ENCODE measurements around the gene SMIM5. TPM values are rescaled to one million over a fixed set of nuclear protein-coding genes. Genes with fewer than 3 reads are reported as not detected.

The SMIM5 gene
- total RNA-seq, 2 experiments from 2014 or later = 0.06 TPM; not detected in 1

DNA sequence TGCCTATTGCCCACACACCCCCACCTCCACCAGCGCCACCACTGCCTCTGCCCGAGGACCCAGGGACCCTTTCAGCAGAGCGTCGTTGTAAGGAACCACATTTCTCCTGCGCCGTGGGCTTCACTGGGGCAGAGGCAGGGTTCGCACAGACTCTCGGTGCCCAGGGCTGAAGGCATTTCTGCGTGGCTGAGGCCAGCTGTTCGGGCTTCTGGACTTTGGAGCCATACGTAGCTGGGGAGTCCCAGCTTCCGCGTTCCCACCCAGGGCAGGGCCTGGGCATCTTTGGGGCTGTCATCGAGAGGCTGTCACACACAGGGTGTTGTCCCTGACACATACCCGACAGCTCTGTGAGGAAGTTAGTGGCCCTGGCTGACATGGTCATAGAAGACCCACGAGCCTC is 16.0 kb upstream of the SMIM5 start:
- no peaks in the 10 kb centered on the region for H3K4me1 ChIP-seq (ENCODE audit: insufficient read depth, low read length, poor library complexity, severe bottlenecking)
- H3K4me3 ChIP-seq (ENCODE audit: low read depth, low read length, poor library complexity, severe bottlenecking) = no peak overlapping the region
- intact Hi-C loops (cut with micrococcal nuclease; ENCODE audit: unreplicated experiment) = no loop called here
- no peaks in the 10 kb centered on the region for H3K9me3 ChIP-seq (ENCODE audit: low read length)
- ChIA-PET CTCF (ENCODE audit: unreplicated experiment) (interaction anchor here (0.6 to 1.0 kb wide), 2 partner anchors 130 to 145 kb away, joined by 5 to 16 read pairs; no protein-coding TSS in a partner anchor), POLR2A (interaction anchor here (1.0 kb wide), 1 partner anchor 163 kb away, joined by 4 read pairs; a partner anchor contains a TSS)
- no peaks in the 10 kb centered on the region for H4K20me1 ChIP-seq (ENCODE audit: insufficient read depth, low read length)
- BruUV-seq (replicated peaks) = no TSS peak
- H3K79me2 ChIP-seq (ENCODE audit: insufficient read depth, low read depth, low read length) = no peaks in the 10 kb centered on the region
- H3K4me2 ChIP-seq (ENCODE audit: low read length) = no peak overlapping the region
- H3K9me2 ChIP-seq (ENCODE audit: insufficient read depth, low read length) = no peaks in the 10 kb centered on the region
- TF ChIP-seq, protein P1, sequence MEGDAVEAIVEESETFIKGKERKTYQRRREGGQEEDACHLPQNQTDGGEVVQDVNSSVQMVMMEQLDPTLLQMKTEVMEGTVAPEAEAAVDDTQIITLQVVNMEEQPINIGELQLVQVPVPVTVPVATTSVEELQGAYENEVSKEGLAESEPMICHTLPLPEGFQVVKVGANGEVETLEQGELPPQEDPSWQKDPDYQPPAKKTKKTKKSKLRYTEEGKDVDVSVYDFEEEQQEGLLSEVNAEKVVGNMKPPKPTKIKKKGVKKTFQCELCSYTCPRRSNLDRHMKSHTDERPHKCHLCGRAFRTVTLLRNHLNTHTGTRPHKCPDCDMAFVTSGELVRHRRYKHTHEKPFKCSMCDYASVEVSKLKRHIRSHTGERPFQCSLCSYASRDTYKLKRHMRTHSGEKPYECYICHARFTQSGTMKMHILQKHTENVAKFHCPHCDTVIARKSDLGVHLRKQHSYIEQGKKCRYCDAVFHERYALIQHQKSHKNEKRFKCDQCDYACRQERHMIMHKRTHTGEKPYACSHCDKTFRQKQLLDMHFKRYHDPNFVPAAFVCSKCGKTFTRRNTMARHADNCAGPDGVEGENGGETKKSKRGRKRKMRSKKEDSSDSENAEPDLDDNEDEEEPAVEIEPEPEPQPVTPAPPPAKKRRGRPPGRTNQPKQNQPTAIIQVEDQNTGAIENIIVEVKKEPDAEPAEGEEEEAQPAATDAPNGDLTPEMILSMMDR (conservative IDR thresholded peaks at IDR 0.05; ENCODE audit: low read length) = no peak
- no peak for TF ChIP-seq EZH2phosphoT487 (IDR thresholded peaks at IDR 0.05; ENCODE audit: borderline replicate concordance, low read depth, low read length)
- no peak overlapping the region for H3K27ac ChIP-seq (ENCODE audit: low read depth, low read length, poor library complexity, severe bottlenecking)
- H3K36me3 ChIP-seq (ENCODE audit: insufficient read depth, low read length) = no peaks in the 10 kb centered on the region
- no peak for DNase-seq (ENCODE audit: low spot score)
- H2AFZ ChIP-seq (ENCODE audit: low read length) = no peak overlapping the region

DNA sequence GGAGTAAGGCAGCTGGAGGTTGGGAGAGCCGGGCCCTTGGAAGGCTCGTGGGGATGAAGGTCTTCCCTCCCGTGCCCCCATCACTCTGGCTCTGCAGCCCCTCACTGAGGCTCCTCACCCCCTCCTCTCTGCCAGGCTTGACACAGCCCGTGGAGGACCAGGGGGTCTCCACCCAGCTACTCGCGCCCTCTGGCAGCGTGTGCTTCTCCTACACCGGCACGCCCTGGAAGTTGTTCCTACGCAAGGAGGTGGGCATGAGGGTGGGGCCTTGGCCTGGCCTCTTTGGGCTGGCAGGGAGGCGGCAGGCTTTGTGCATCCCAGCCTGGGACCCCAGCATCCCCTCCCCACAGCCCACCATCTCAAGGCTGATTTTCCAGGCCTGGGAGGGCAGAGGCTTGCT is 15.6 kb upstream of the SMIM5 start:
- Histone ChIP-seq H3K79me2 (ENCODE audit: insufficient read depth, low read depth, low read length) (no peaks in the 10 kb centered on the region), H3K36me3 (ENCODE audit: insufficient read depth, low read length) (no peaks in the 10 kb centered on the region), H3K27ac (ENCODE audit: low read depth, low read length, poor library complexity, severe bottlenecking) (no peak overlapping the region), H3K4me3 (ENCODE audit: low read depth, low read length, poor library complexity, severe bottlenecking) (no peak overlapping the region), H4K20me1 (ENCODE audit: insufficient read depth, low read length) (no peaks in the 10 kb centered on the region), H3K9me2 (ENCODE audit: insufficient read depth, low read length) (no peaks in the 10 kb centered on the region), H2AFZ (ENCODE audit: low read length) (no peak overlapping the region), H3K4me1 (ENCODE audit: insufficient read depth, low read length, poor library complexity, severe bottlenecking) (no peaks in the 10 kb centered on the region), H3K4me2 (ENCODE audit: low read length) (no peak overlapping the region), H3K9me3 (ENCODE audit: low read length) (no peaks in the 10 kb centered on the region)
- no peak for TF ChIP-seq EZH2phosphoT487 (IDR thresholded peaks at IDR 0.05; ENCODE audit: borderline replicate concordance, low read depth, low read length)
- TF ChIP-seq, protein P1 (conservative IDR thresholded peaks at IDR 0.05; ENCODE audit: low read length) = no peak
- POLR2A ChIA-PET = no interaction called here
- DNase-seq (ENCODE audit: low spot score) = no peak
- intact Hi-C loops (cut with micrococcal nuclease; ENCODE audit: unreplicated experiment) = no loop called here
- no TSS peak for BruUV-seq (replicated peaks)
- CTCF ChIA-PET (ENCODE audit: unreplicated experiment) = interaction anchor here (1.0 kb wide), 1 partner anchor 130 kb away, joined by 5 read pairs; no protein-coding TSS in a partner anchor

Measured in OCI-LY7 (cell line).